Measurements from ENCODE around the gene ODAM. TPM values are rescaled to one million over a fixed set of nuclear protein-coding genes. Genes with fewer than 3 reads are reported as not detected.

ODAM gene
- total RNA-seq, 1 donor from 2014 or later: not detected

GRCh38 chr4:70183940-70184246 is 11.6 kb upstream of the ODAM start:
- DNase-seq (ENCODE audit: low read depth) (no peak), FAIRE-seq (no peak)
- Mint-ChIP-seq H3K36me3 (ENCODE audit: low read depth, unreplicated experiment) (no peaks in the 10 kb centered on the region), H3K27ac (ENCODE audit: unreplicated experiment) (no peak overlapping the region), H3K9me3 (ENCODE audit: unreplicated experiment) (no peaks in the 10 kb centered on the region), H3K4me3 (ENCODE audit: unreplicated experiment) (no peak overlapping the region), H3K4me1 (ENCODE audit: low read depth, unreplicated experiment) (no peaks in the 10 kb centered on the region), H3K27me3 (ENCODE audit: low read depth, unreplicated experiment) (no peaks in the 10 kb centered on the region)
- TF ChIP-seq EZH2 (IDR thresholded peaks at IDR 0.05; ENCODE audit: insufficient read depth, low read length): no peak
- TF ChIP-seq CTCF (IDR thresholded peaks at IDR 0.05; ENCODE audit: insufficient read depth, low read depth, low read length): no peak
- Histone ChIP-seq H3K9me3 (ENCODE audit: insufficient read depth, low read depth, low read length) (no peaks in the 10 kb centered on the region), H3K9ac (ENCODE audit: low read length) (no peak overlapping the region), H3K27ac (ENCODE audit: low read depth, low read length) (no peak overlapping the region), H3K79me2 (ENCODE audit: insufficient read depth, low read length) (no peaks in the 10 kb centered on the region), H3K36me3 (ENCODE audit: insufficient read depth, low read length) (no peaks in the 10 kb centered on the region), H3K4me1 (ENCODE audit: insufficient read depth, low read length) (no peaks in the 10 kb centered on the region), H4K20me1 (ENCODE audit: insufficient read depth, low read length) (no peaks in the 10 kb centered on the region), H3K27me3 (ENCODE audit: insufficient read depth, low read length) (no peaks in the 10 kb centered on the region), H2AFZ (ENCODE audit: low read depth, low read length) (no peak overlapping the region), H3K4me3 (ENCODE audit: insufficient read depth, low read depth, low read length) (no peak overlapping the region), H3K4me2 (ENCODE audit: low read length) (no peak overlapping the region)

DNA sequence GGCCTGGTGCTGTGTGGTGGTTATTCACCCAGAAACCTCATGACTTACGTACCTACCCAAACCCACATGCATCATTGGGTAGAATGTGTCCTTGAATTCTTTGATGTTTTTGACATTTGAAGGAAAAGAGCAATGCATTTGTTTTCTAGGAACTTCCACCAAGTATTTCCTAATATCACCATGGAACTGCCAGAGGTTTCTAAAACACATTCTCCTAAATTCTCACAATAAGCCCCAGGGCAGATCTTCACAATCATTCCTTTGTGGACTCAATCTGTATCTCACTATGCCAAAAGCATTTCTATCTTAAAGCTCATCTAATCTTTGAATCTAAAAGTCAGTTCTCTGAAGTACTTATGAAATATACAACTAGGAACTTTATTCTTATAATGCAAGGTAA is 8.3 kb upstream of the ODAM start:
- no peak overlapping the region for H3K4me3 Mint-ChIP-seq (ENCODE audit: unreplicated experiment)
- FAIRE-seq (no peak), DNase-seq (ENCODE audit: low read depth) (no peak)
- H3K27ac Mint-ChIP-seq (ENCODE audit: unreplicated experiment): no peak overlapping the region
- no peaks in the 10 kb centered on the region for H3K27me3 Mint-ChIP-seq (ENCODE audit: low read depth, unreplicated experiment)
- TF ChIP-seq CTCF (IDR thresholded peaks at IDR 0.05; ENCODE audit: insufficient read depth, low read depth, low read length): no peak
- no peak for TF ChIP-seq EZH2 (IDR thresholded peaks at IDR 0.05; ENCODE audit: insufficient read depth, low read length)
- Histone ChIP-seq H3K27me3 (ENCODE audit: insufficient read depth, low read length) (no peaks in the 10 kb centered on the region), H3K79me2 (ENCODE audit: insufficient read depth, low read length) (no peaks in the 10 kb centered on the region), H3K4me3 (ENCODE audit: insufficient read depth, low read depth, low read length) (no peak overlapping the region), H3K36me3 (ENCODE audit: insufficient read depth, low read length) (no peaks in the 10 kb centered on the region), H3K9me3 (ENCODE audit: insufficient read depth, low read depth, low read length) (no peaks in the 10 kb centered on the region), H2AFZ (ENCODE audit: low read depth, low read length) (no peak overlapping the region), H3K4me1 (ENCODE audit: insufficient read depth, low read length) (no peaks in the 10 kb centered on the region), H3K9ac (ENCODE audit: low read length) (no peak overlapping the region), H4K20me1 (ENCODE audit: insufficient read depth, low read length) (no peaks in the 10 kb centered on the region), H3K4me2 (ENCODE audit: low read length) (no peak overlapping the region), H3K27ac (ENCODE audit: low read depth, low read length) (no peak overlapping the region)
- H3K4me1 Mint-ChIP-seq (ENCODE audit: low read depth, unreplicated experiment): no peaks in the 10 kb centered on the region
- H3K9me3 Mint-ChIP-seq (ENCODE audit: unreplicated experiment): no peaks in the 10 kb centered on the region
- H3K36me3 Mint-ChIP-seq (ENCODE audit: low read depth, unreplicated experiment): no peaks in the 10 kb centered on the region

DNA sequence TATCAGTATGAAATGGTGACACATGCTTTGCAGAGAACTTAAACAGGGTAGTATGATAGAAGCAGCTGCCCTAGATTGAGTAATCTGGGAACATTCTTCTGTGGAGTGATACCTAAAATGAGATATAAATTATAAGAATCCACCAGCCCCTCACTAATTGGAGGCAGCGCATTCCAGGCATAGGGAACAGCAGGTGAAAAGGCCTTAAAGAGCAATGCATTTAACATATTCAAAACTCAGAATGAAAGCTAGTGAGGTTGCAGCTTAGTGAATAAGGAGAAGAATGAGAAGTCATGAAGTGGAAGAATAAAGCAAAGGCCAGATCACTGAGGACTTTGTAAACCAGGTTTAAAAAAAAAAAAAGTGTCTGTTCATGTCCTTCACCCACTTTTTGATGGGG is 4.9 kb upstream of the ODAM start:
- no peak for FAIRE-seq
- no peaks in the 10 kb centered on the region for H3K27me3 Mint-ChIP-seq (ENCODE audit: low read depth, unreplicated experiment)
- no peaks in the 10 kb centered on the region for H3K4me1 ChIP-seq (ENCODE audit: insufficient read depth, low read length)
- H3K9me3 ChIP-seq (ENCODE audit: insufficient read depth, low read depth, low read length): no peaks in the 10 kb centered on the region
- TF ChIP-seq EZH2 (IDR thresholded peaks at IDR 0.05; ENCODE audit: insufficient read depth, low read length): no peak
- no peak for TF ChIP-seq CTCF (IDR thresholded peaks at IDR 0.05; ENCODE audit: insufficient read depth, low read depth, low read length)
- H3K79me2 ChIP-seq (ENCODE audit: insufficient read depth, low read length): no peaks in the 10 kb centered on the region
- H3K36me3 ChIP-seq (ENCODE audit: insufficient read depth, low read length): no peaks in the 10 kb centered on the region
- H4K20me1 ChIP-seq (ENCODE audit: insufficient read depth, low read length): no peaks in the 10 kb centered on the region
- no peak overlapping the region for H3K9ac ChIP-seq (ENCODE audit: low read length)
- H3K4me2 ChIP-seq (ENCODE audit: low read length): no peak overlapping the region
- H3K9me3 Mint-ChIP-seq (ENCODE audit: unreplicated experiment): no peaks in the 10 kb centered on the region
- H3K4me3 ChIP-seq (ENCODE audit: insufficient read depth, low read depth, low read length): no peak overlapping the region
- no peak overlapping the region for H3K27ac ChIP-seq (ENCODE audit: low read depth, low read length)
- no peak overlapping the region for H3K4me3 Mint-ChIP-seq (ENCODE audit: unreplicated experiment)
- DNase-seq (ENCODE audit: low read depth): no peak
- no peak overlapping the region for H2AFZ ChIP-seq (ENCODE audit: low read depth, low read length)
- no peaks in the 10 kb centered on the region for H3K36me3 Mint-ChIP-seq (ENCODE audit: low read depth, unreplicated experiment)
- no peaks in the 10 kb centered on the region for H3K4me1 Mint-ChIP-seq (ENCODE audit: low read depth, unreplicated experiment)
- H3K27ac Mint-ChIP-seq (ENCODE audit: unreplicated experiment): no peak overlapping the region
- H3K27me3 ChIP-seq (ENCODE audit: insufficient read depth, low read length): no peaks in the 10 kb centered on the region
